ENCODE results near the gene MYO16. TPM values are rescaled to one million over a fixed set of nuclear protein-coding genes. Genes with fewer than 3 reads are reported as not detected.

The MYO16 gene
- total RNA-seq, 1 experiment from 2014 or later: not detected

- Histone ChIP-seq H2AFZ (ENCODE audit: low read length) (no peak overlapping the region), H3K23me2 (ENCODE audit: insufficient read length, low read depth, low read length, poor library complexity, severe bottlenecking) (no peaks in the 10 kb centered on the region), H3K9me3 (ENCODE audit: control insufficient read depth, low read depth, low read length) (no peaks in the 10 kb centered on the region), H3K18ac (ENCODE audit: insufficient read length, low read depth, low read length) (no peak overlapping the region), H2AK5ac (ENCODE audit: insufficient read length, low read length) (no peak overlapping the region), H4K8ac (replicated peaks; ENCODE audit: insufficient read length, low read depth, low read length) (no peak overlapping the region), H4K91ac (ENCODE audit: insufficient read length, low read depth, low read length) (no peak overlapping the region), H3K9ac (ENCODE audit: extremely low read depth, insufficient read length, low read length) (no peak overlapping the region), H3K4ac (ENCODE audit: low read depth, low read length) (no peak overlapping the region), H3K4me1 (ENCODE audit: insufficient read depth, low read length) (no peaks in the 10 kb centered on the region), H3T11ph (ENCODE audit: low read length) (no peak overlapping the region), H3K79me1 (ENCODE audit: insufficient read depth, low read depth, low read length, poor library complexity, severe bottlenecking) (no peaks in the 10 kb centered on the region), H3K4me2 (ENCODE audit: insufficient read depth, insufficient read length, low read length) (no peak overlapping the region), H2BK5ac (ENCODE audit: insufficient read length, low read length) (no peak overlapping the region), H2BK12ac (ENCODE audit: insufficient read length, low read depth, low read length) (no peak overlapping the region), H3K56ac (ENCODE audit: insufficient read length, low read depth, low read length) (no peak overlapping the region), H4K20me1 (ENCODE audit: control insufficient read depth, insufficient read depth, insufficient read length) (no peaks in the 10 kb centered on the region), H4K5ac (ENCODE audit: insufficient read length, low read depth, low read length) (no peak overlapping the region), H3K27ac (ENCODE audit: insufficient read length, low read depth, low read length) (no peak overlapping the region), H2BK15ac (ENCODE audit: low read depth, low read length) (no peak overlapping the region), H3K27me3 (ENCODE audit: insufficient read depth, low read length) (no peaks in the 10 kb centered on the region), H2BK20ac (ENCODE audit: low read depth, low read length, poor library complexity, severe bottlenecking) (no peak overlapping the region), H3K79me2 (ENCODE audit: insufficient read depth, low read length) (no peaks in the 10 kb centered on the region), H2BK120ac (ENCODE audit: low read depth, low read length, poor library complexity, severe bottlenecking) (no peak overlapping the region), H3K23ac (ENCODE audit: insufficient read length, low read depth, low read length) (no peak overlapping the region), H3K14ac (ENCODE audit: insufficient read depth, low read length) (no peak overlapping the region)
- Mint-ChIP-seq H3K36me3 (ENCODE audit: insufficient read depth in 1 of 3, low read depth in 3 of 3) (no peaks in the 10 kb centered on the region), H3K4me1 (peaks cover 0 to 3% of the 10 kb centered on the region in 2 experiments; a peak in 1 of 4 replicates), H3K9me3 (no peaks in the 10 kb centered on the region), H3K27me3 (ENCODE audit: low read depth) (peaks cover 2% of the 10 kb centered on the region), H3K27ac (no peak overlapping the region), H3K4me3 (no peak overlapping the region)
- WGBS (ENCODE audit: extremely low coverage, insufficient read length, low lambda C conversion rate): no CpG with 5 or more reads among the region's 2 CpGs
- no peak for DNase-seq
- no peak for TF ChIP-seq CTCF (conservative IDR thresholded peaks at IDR 0.05)
Observed at GRCh38 chr13:109209526-109209925, 580.1 kb downstream of the MYO16 start.
